Hepatocyte (in vitro differentiated cells): Measurements from ENCODE around the gene CMSS1. TPM values are rescaled to one million over a fixed set of nuclear protein-coding genes. Genes with fewer than 3 reads are reported as not detected.
A peak's percentile ranks its signal among the peaks of the same experiment; 100 is the strongest.

Experiments used
- DNase-seq: peaks from one replicate; pipeline ENCODE4 v3.0.0-alpha.2; 2016; ENCODE audit warnings: low spot score
- H2AFZ ChIP-seq: fragments of 200-600 bp; sonication (generic); 2 replicates; pipeline ENCODE4 v1.6.0; 2016; ENCODE audit warnings: antibody characterized with exemption, mild to moderate bottlenecking
- H3K27ac ChIP-seq: fragments of 200-600 bp; sonication (generic); 2 replicates; pipeline ENCODE4 v1.5.1; 2016; ENCODE audit warnings: mild to moderate bottlenecking
- H3K27me3 ChIP-seq: fragments of 200-600 bp; sonication (generic); 2 replicates; pipeline ENCODE4 v1.6.1; 2016
- H3K36me3 ChIP-seq: fragments of 200-600 bp; sonication (generic); replicated peaks from 2 replicates; pipeline ENCODE4 v1.5.1; 2016; ENCODE audit warnings: low read depth; ENCODE audit not compliant: insufficient read depth
- H3K4me1 ChIP-seq: fragments of 200-600 bp; sonication (generic); 2 replicates; pipeline ENCODE4 v1.5.1; 2016; ENCODE audit warnings: mild to moderate bottlenecking, moderate library complexity; ENCODE audit not compliant: insufficient read depth
- H3K4me2 ChIP-seq: fragments of 200-600 bp; sonication (generic); 2 replicates; pipeline ENCODE4 v1.6.0; 2016
- H3K4me3 ChIP-seq: fragments of 200-600 bp; sonication (generic); 2 replicates; pipeline ENCODE4 v1.5.1; 2016; ENCODE audit warnings: mild to moderate bottlenecking
- H3K79me2 ChIP-seq: fragments of 200-600 bp; sonication (generic); 2 replicates; pipeline ENCODE4 v1.6.0; 2017; ENCODE audit warnings: mild to moderate bottlenecking
- H3K9me2 ChIP-seq: fragments of 200-600 bp; sonication (generic); replicated peaks from 2 replicates; pipeline ENCODE4 v1.6.0; 2017; ENCODE audit warnings: mild to moderate bottlenecking; ENCODE audit not compliant: insufficient read depth
- H3K9me3 ChIP-seq: fragments of 200-600 bp; sonication (generic); 2 replicates; pipeline ENCODE4 v1.5.1; 2016; ENCODE audit warnings: low read depth, mild to moderate bottlenecking
- H4K20me1 ChIP-seq: fragments of 200-600 bp; sonication (generic); 2 replicates; pipeline ENCODE4 v1.6.0; 2016; ENCODE audit warnings: mild to moderate bottlenecking; ENCODE audit not compliant: insufficient read depth, poor library complexity, severe bottlenecking
- EZH2 ChIP-seq: fragments of 200-600 bp; sonication (generic); IDR thresholded peaks from 2 replicates; pipeline ENCODE4 v1.6.1; 2016; ENCODE audit warnings: antibody characterized with exemption, mild to moderate bottlenecking, borderline replicate concordance
- EZH2phosphoT487 ChIP-seq: fragments of 200-600 bp; sonication (generic); IDR thresholded peaks from one replicate; pipeline ENCODE4 v1.6.1; 2018; ENCODE audit warnings: antibody characterized with exemption, mild to moderate bottlenecking, low read depth, moderate library complexity; ENCODE audit not compliant: unreplicated experiment, severe bottlenecking
- WGBS: methylation state at CpG from one replicate; pipeline ENCODE4 v1.1.6; 2016; ENCODE audit warnings: low lambda C conversion rate; ENCODE audit errors: missing lambda C conversion rate; 5-methylcytosine and 5-hydroxymethylcytosine counted together
- polyA plus RNA-seq: library from polyadenylated mRNA; unstranded; fragments of >200 nt; fragmentation: Nextera tagmentation; extraction: Ambion mirVana; gene quantifications from 2 replicates; pipeline ENCODE4 v1.2.1, GENCODE V29; 2016
- total RNA-seq: library from RNA; depleted of rRNA; stranded (reverse); fragments of >200 nt; gene quantifications from 2 replicates; pipeline ENCODE4 v1.2.3, GENCODE V29; 2014
- TF ChIP-seq, protein P1 (sequence below): fragments of 200-600 bp; sonication (generic); IDR thresholded peaks from 2 replicates; pipeline ENCODE4 v1.5.1; 2016; ENCODE audit warnings: antibody characterized with exemption, mild to moderate bottlenecking; ENCODE audit not compliant: poor library complexity

The CMSS1 gene
- total and polyA plus RNA-seq, 2 experiments from 2014 or later = 11.8 to 17.0 TPM

DNA sequence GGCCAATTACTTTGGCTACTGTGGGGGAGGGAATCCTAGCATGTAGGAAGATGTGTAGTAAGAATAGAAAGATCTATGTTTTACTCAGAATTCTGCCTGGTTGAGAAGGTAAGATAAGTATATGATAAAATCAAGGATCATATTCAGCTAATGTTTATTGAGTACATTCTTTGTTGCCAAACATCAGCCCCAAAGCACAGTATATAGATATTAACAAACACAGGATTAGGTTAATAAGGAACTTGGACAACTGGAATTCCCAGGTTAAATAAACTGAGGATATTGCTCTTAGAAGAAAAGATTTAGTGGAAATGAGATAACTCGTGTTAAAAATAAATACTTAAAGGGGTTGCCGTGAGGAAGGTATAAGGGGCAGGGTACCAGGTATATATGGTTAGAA, 167.0 kb downstream of the CMSS1 start:
- H3K4me3 ChIP-seq = no peak overlapping the region
- TF ChIP-seq EZH2 (no peak), EZH2phosphoT487 (no peak)
- TF ChIP-seq, protein P1, sequence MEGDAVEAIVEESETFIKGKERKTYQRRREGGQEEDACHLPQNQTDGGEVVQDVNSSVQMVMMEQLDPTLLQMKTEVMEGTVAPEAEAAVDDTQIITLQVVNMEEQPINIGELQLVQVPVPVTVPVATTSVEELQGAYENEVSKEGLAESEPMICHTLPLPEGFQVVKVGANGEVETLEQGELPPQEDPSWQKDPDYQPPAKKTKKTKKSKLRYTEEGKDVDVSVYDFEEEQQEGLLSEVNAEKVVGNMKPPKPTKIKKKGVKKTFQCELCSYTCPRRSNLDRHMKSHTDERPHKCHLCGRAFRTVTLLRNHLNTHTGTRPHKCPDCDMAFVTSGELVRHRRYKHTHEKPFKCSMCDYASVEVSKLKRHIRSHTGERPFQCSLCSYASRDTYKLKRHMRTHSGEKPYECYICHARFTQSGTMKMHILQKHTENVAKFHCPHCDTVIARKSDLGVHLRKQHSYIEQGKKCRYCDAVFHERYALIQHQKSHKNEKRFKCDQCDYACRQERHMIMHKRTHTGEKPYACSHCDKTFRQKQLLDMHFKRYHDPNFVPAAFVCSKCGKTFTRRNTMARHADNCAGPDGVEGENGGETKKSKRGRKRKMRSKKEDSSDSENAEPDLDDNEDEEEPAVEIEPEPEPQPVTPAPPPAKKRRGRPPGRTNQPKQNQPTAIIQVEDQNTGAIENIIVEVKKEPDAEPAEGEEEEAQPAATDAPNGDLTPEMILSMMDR = no peak
- no peaks in the 10 kb centered on the region for H3K79me2 ChIP-seq
- peak overlapping the region; percentile 11 for H3K27ac ChIP-seq
- no peaks in the 10 kb centered on the region for H3K36me3 ChIP-seq
- H4K20me1 ChIP-seq = no peaks in the 10 kb centered on the region
- H3K9me3 ChIP-seq = no peaks in the 10 kb centered on the region
- H3K9me2 ChIP-seq = no peaks in the 10 kb centered on the region
- peaks cover 14% of the 10 kb centered on the region for H3K4me1 ChIP-seq
- WGBS = 57% methylated on average over 2 of the region's 2 CpGs
- H3K4me2 ChIP-seq = no peak overlapping the region
- no peak for DNase-seq
- no peak overlapping the region for H2AFZ ChIP-seq
- no peaks in the 10 kb centered on the region for H3K27me3 ChIP-seq

DNA sequence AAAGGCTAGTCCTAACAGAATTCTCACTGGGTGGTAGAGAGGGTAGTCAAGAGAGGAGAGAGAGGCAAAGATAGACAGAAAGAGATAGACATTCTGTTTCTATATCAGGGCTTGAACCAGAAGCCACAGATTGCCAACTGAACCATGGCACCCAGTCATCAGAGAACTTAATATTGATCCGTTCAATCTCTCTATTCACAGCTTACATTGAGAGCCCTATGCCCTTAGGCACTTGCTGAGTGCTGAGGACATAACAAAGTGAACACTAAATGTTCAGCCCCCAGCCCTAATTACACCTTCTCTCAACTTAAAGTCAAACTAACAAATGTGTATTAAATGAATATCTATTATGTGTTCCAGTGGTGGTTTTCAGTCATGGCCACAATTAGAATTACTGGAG, 172.5 kb downstream of the CMSS1 start:
- H3K4me3 ChIP-seq = no peak overlapping the region
- H3K27me3 ChIP-seq = no peaks in the 10 kb centered on the region
- WGBS = 88% methylated on average over 1 of the region's 1 CpG

DNA sequence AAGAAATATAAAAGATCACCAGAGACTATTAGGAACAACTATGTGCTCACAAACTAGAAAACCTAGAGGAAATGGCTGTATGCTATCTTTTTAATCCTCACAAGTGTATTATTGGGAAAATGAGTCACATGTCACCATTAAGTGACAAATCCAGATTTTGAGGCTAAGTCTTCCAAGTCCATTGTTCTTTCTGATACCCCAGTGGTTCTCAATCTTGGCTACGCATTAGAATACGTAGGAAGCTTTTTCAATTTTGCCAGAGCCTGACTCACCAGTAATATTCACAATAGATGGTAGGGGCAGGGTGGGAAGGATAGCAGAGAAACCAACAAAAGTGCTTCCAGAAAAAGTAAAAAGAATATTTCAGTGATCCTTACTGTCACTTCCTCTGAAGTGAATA, 179.6 kb downstream of the CMSS1 start:
- H2AFZ ChIP-seq = no peak overlapping the region
- WGBS = 96% methylated on average over 2 of the region's 2 CpGs
- H3K36me3 ChIP-seq = no peaks in the 10 kb centered on the region
- no peaks in the 10 kb centered on the region for H3K9me3 ChIP-seq
- no peak overlapping the region for H3K4me3 ChIP-seq
- peaks cover 3% of the 10 kb centered on the region for H3K4me1 ChIP-seq
- TF ChIP-seq EZH2phosphoT487 (no peak), EZH2 (no peak)
- TF ChIP-seq, protein P1 = no peak
- no peak overlapping the region for H3K27ac ChIP-seq
- no peaks in the 10 kb centered on the region for H4K20me1 ChIP-seq
- no peaks in the 10 kb centered on the region for H3K9me2 ChIP-seq
- no peak for DNase-seq
- H3K79me2 ChIP-seq = no peaks in the 10 kb centered on the region
- H3K4me2 ChIP-seq = no peak overlapping the region
- H3K27me3 ChIP-seq = no peaks in the 10 kb centered on the region

More for the DNA sequence above, 172.5 kb downstream of the CMSS1 start:
- TF ChIP-seq EZH2phosphoT487 = no peak
- no peak for TF ChIP-seq EZH2
- TF ChIP-seq, protein P1 = no peak
- Histone ChIP-seq H3K27ac (no peak overlapping the region), H4K20me1 (no peaks in the 10 kb centered on the region), H3K9me3 (no peaks in the 10 kb centered on the region), H3K4me2 (no peak overlapping the region), H3K4me1 (peaks cover under 1% of the 10 kb centered on the region), H2AFZ (no peak overlapping the region), H3K36me3 (no peaks in the 10 kb centered on the region), H3K79me2 (no peaks in the 10 kb centered on the region), H3K9me2 (no peaks in the 10 kb centered on the region)
- DNase-seq = no peak

DNA sequence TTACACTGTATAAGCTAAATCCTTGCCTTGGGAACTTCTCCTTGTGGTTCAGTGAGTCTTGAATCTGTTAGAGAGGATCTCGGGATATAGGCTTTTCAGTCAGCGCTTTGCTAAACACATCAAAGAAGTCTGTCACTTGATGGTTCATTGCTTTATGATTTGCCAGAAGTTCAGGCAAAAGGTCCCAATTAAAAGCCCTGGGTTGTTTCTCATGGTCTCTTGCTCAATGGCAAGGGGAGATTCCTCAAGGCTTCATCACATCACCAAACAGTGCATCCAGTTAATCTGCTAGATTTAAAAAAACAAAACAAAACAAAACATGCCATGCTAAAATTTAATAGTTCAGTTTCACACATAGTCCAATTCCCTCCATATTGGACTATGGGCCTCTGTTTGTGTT, 181.9 kb downstream of the CMSS1 start:
- H3K79me2 ChIP-seq = no peaks in the 10 kb centered on the region
- H4K20me1 ChIP-seq = no peaks in the 10 kb centered on the region
- WGBS = 86% methylated on average over 2 of the region's 2 CpGs
- no peak overlapping the region for H3K27ac ChIP-seq
- peaks cover 17% of the 10 kb centered on the region for H3K4me1 ChIP-seq
- no peak for TF ChIP-seq EZH2
- TF ChIP-seq EZH2phosphoT487 = no peak
- TF ChIP-seq, protein P1 = no peak
- no peaks in the 10 kb centered on the region for H3K27me3 ChIP-seq
- H3K4me3 ChIP-seq = no peak overlapping the region
- H3K4me2 ChIP-seq = no peak overlapping the region
- H2AFZ ChIP-seq = no peak overlapping the region
- no peak for DNase-seq
- H3K36me3 ChIP-seq = no peaks in the 10 kb centered on the region
- no peaks in the 10 kb centered on the region for H3K9me2 ChIP-seq
- no peaks in the 10 kb centered on the region for H3K9me3 ChIP-seq
